Trophoblast cell (in vitro differentiated cells and primary cell): ENCODE data around the gene KIF1A.

ENCODE experiments used
- DNase-seq, 2 donors: peaks; one replicate each; pipeline ENCODE4 v3.0.0-alpha.2; 2016
- H2AFZ ChIP-seq: 2 replicates; pipeline ENCODE4 v1.6.1; 2013; ENCODE audit warnings: low read length, moderate library complexity, mild to moderate bottlenecking; ENCODE audit not compliant: insufficient read depth, poor library complexity
- H2AK5ac ChIP-seq: 2 replicates; pipeline ENCODE4 v1.6.1; 2013; ENCODE audit warnings: mild to moderate bottlenecking, low read length
- H2BK120ac ChIP-seq: 2 replicates; pipeline ENCODE4 v1.6.1; 2013; ENCODE audit warnings: low read length, mild to moderate bottlenecking, moderate library complexity; ENCODE audit not compliant: insufficient read depth, poor library complexity
- H2BK12ac ChIP-seq: 2 replicates; pipeline ENCODE4 v1.6.1; 2013; ENCODE audit warnings: mild to moderate bottlenecking, low read length, moderate library complexity
- H2BK5ac ChIP-seq: 2 replicates; pipeline ENCODE4 v1.6.1; 2013; ENCODE audit warnings: low read length, low read depth, moderate library complexity, mild to moderate bottlenecking; ENCODE audit not compliant: poor library complexity
- H3K14ac ChIP-seq: 2 replicates; pipeline ENCODE4 v1.6.1; 2013; ENCODE audit warnings: mild to moderate bottlenecking, low read length
- H3K18ac ChIP-seq: 2 replicates; pipeline ENCODE4 v1.6.1; 2013; ENCODE audit warnings: mild to moderate bottlenecking, low read length
- H3K23ac ChIP-seq: 2 replicates; pipeline ENCODE4 v1.6.1; 2013; ENCODE audit warnings: low read length
- H3K27ac ChIP-seq: 2 replicates; pipeline ENCODE4 v1.5.1; 2013; ENCODE audit warnings: low read depth, mild to moderate bottlenecking, inconsistent platforms, low read length, moderate library complexity
- H3K27me3 ChIP-seq: 2 replicates; pipeline ENCODE4 v1.6.1; 2013; ENCODE audit warnings: inconsistent platforms, mild to moderate bottlenecking, low read length, moderate library complexity; ENCODE audit not compliant: insufficient read depth
- H3K36me3 ChIP-seq, 2 experiments: 1 replicate in 1 of 2; 2 replicates in 1 of 2; pipeline ENCODE4 v1.6.1; 2013; ENCODE audit warnings: low read length in 2 of 2, mild to moderate bottlenecking in 2 of 2, moderate library complexity in 1 of 2; ENCODE audit not compliant: insufficient read depth in 2 of 2, control insufficient read depth in 1 of 2
- H3K4ac ChIP-seq: 2 replicates; pipeline ENCODE4 v1.6.1; 2013; ENCODE audit warnings: low read depth, mild to moderate bottlenecking, low read length, moderate library complexity
- H3K4me1 ChIP-seq, 2 experiments: 1 replicate in 1 of 2; 2 replicates in 1 of 2; pipeline ENCODE4 v1.6.1; 2013; ENCODE audit warnings: low read length in 2 of 2, mild to moderate bottlenecking in 2 of 2, moderate library complexity in 1 of 2; ENCODE audit not compliant: insufficient read depth in 2 of 2, control insufficient read depth in 1 of 2
- H3K4me2 ChIP-seq: 2 replicates; pipeline ENCODE4 v1.6.1; 2013; ENCODE audit warnings: inconsistent platforms, mild to moderate bottlenecking, low read length, moderate library complexity
- H3K4me3 ChIP-seq: 2 replicates; pipeline ENCODE4 v1.5.1; 2013; ENCODE audit warnings: mild to moderate bottlenecking, low read depth, low read length, inconsistent platforms
- H3K79me1 ChIP-seq: one replicate; pipeline ENCODE4 v1.6.1; 2013; ENCODE audit warnings: low read length
- H3K79me2 ChIP-seq: 2 replicates; pipeline ENCODE4 v1.6.1; 2013; ENCODE audit warnings: low read length, mild to moderate bottlenecking; ENCODE audit not compliant: control insufficient read depth, insufficient read depth, poor library complexity
- H3K9ac ChIP-seq: 2 replicates; pipeline ENCODE4 v1.6.1; 2013; ENCODE audit warnings: mild to moderate bottlenecking, low read length
- H3K9me3 ChIP-seq: 2 replicates; pipeline ENCODE4 v1.6.1; 2013; ENCODE audit warnings: low read depth, mild to moderate bottlenecking, control low read depth, inconsistent platforms, low read length; ENCODE audit not compliant: insufficient read depth
- H4K12ac ChIP-seq: 2 replicates; pipeline ENCODE4 v1.6.1; 2013; ENCODE audit warnings: low read depth, mild to moderate bottlenecking, low read length, moderate library complexity
- H4K8ac ChIP-seq: 2 replicates; pipeline ENCODE4 v1.6.1; 2013; ENCODE audit warnings: low read depth, mild to moderate bottlenecking, low read length, moderate library complexity
- H4K91ac ChIP-seq: one replicate; pipeline ENCODE4 v1.6.1; 2013; ENCODE audit warnings: low read depth, mild to moderate bottlenecking, low read length, moderate library complexity
- WGBS: extraction: QIAGEN DNeasy Blood & Tissue Kit; methylation state at CpG from one replicate; pipeline ENCODE4 v1.1.7; 2013; ENCODE audit warnings: missing lambda C conversion rate; ENCODE audit not compliant: insufficient read length, insufficient coverage; ENCODE audit errors: extremely low coverage; 5-methylcytosine and 5-hydroxymethylcytosine counted together

Gene KIF1A

GRCh38 chr2:240730501-240731177 lies 89.4 kb downstream of the KIF1A start:
- no peak overlapping the region for H2AK5ac ChIP-seq
- H3K36me3 ChIP-seq: no peaks in the 10 kb centered on the region
- H3K14ac ChIP-seq: no peak overlapping the region
- H3K4me1 ChIP-seq: peaks cover 6% of the 10 kb centered on the region in 2 experiments
- H4K12ac ChIP-seq: no peak overlapping the region
- H4K8ac ChIP-seq: no peak overlapping the region
- H2AFZ ChIP-seq: no peak overlapping the region
- H2BK12ac ChIP-seq: no peak overlapping the region
- H2BK5ac ChIP-seq: no peak overlapping the region
- H3K4me3 ChIP-seq: no peak overlapping the region
- peak in 1 of 2 donors; percentile 14 for DNase-seq
- H3K9ac ChIP-seq: no peak overlapping the region
- no peak overlapping the region for H4K91ac ChIP-seq
- H3K79me2 ChIP-seq: no peaks in the 10 kb centered on the region
- H3K79me1 ChIP-seq: no peaks in the 10 kb centered on the region
- H2BK120ac ChIP-seq: no peak overlapping the region
- no peak overlapping the region for H3K18ac ChIP-seq
- H3K9me3 ChIP-seq: peaks cover 6% of the 10 kb centered on the region
- H3K23ac ChIP-seq: no peak overlapping the region
- no peak overlapping the region for H3K4me2 ChIP-seq
- H3K27ac ChIP-seq: no peak overlapping the region
- no peaks in the 10 kb centered on the region for H3K27me3 ChIP-seq
- no CpG with 5 or more reads among the region's 10 CpGs for WGBS
- H3K4ac ChIP-seq: no peak overlapping the region

- no peak overlapping the region for H3K23ac ChIP-seq
- no peak overlapping the region for H3K27ac ChIP-seq
- H3K4ac ChIP-seq: no peak overlapping the region
- no peaks in the 10 kb centered on the region for H3K79me1 ChIP-seq
- no peak overlapping the region for H2BK12ac ChIP-seq
- peaks cover 6% of the 10 kb centered on the region for H3K9me3 ChIP-seq
- H3K36me3 ChIP-seq: no peaks in the 10 kb centered on the region
- H3K27me3 ChIP-seq: no peaks in the 10 kb centered on the region
- H2BK5ac ChIP-seq: no peak overlapping the region
- H2AK5ac ChIP-seq: no peak overlapping the region
- H3K4me1 ChIP-seq: peaks cover 6% of the 10 kb centered on the region in 2 experiments
- WGBS: no CpG with 5 or more reads among the region's 7 CpGs
- no peak for DNase-seq
- H2BK120ac ChIP-seq: no peak overlapping the region
- no peak overlapping the region for H2AFZ ChIP-seq
- H3K4me3 ChIP-seq: no peak overlapping the region
- H3K18ac ChIP-seq: no peak overlapping the region
- no peak overlapping the region for H4K12ac ChIP-seq
- H3K14ac ChIP-seq: no peak overlapping the region
- H4K8ac ChIP-seq: no peak overlapping the region
- H3K9ac ChIP-seq: no peak overlapping the region
- H4K91ac ChIP-seq: no peak overlapping the region
- no peak overlapping the region for H3K4me2 ChIP-seq
- no peaks in the 10 kb centered on the region for H3K79me2 ChIP-seq
These were observed 91.2 kb downstream of the KIF1A start for GRCh38 chr2:240728827-240729226.

- Histone ChIP-seq H4K12ac (no peak overlapping the region), H4K91ac (no peak overlapping the region), H3K36me3 (no peaks in the 10 kb centered on the region), H2AK5ac (no peak overlapping the region), H3K14ac (no peak overlapping the region), H3K23ac (no peak overlapping the region), H4K8ac (no peak overlapping the region), H3K18ac (no peak overlapping the region), H3K4me3 (no peak overlapping the region), H3K79me1 (no peaks in the 10 kb centered on the region), H3K27me3 (no peaks in the 10 kb centered on the region), H3K4me1 (peaks cover 6% of the 10 kb centered on the region in 2 experiments), H3K79me2 (no peaks in the 10 kb centered on the region), H3K9me3 (peaks cover 6% of the 10 kb centered on the region), H3K9ac (no peak overlapping the region), H3K27ac (no peak overlapping the region), H2BK12ac (no peak overlapping the region), H2BK120ac (no peak overlapping the region), H3K4ac (no peak overlapping the region), H2AFZ (no peak overlapping the region), H2BK5ac (no peak overlapping the region), H3K4me2 (no peak overlapping the region)
- WGBS: no CpG with 5 or more reads among the region's 10 CpGs
- DNase-seq: no peak
These were observed 91.7 kb downstream of the KIF1A start for GRCh38 chr2:240728361-240728760.

- no CpG with 5 or more reads among the region's 15 CpGs for WGBS
- Histone ChIP-seq H3K79me1 (no peaks in the 10 kb centered on the region), H2AK5ac (no peak overlapping the region), H3K4me1 (peaks cover 6% of the 10 kb centered on the region in 2 experiments), H3K4ac (no peak overlapping the region), H3K79me2 (no peaks in the 10 kb centered on the region), H2BK120ac (no peak overlapping the region), H3K9me3 (peaks cover 6% of the 10 kb centered on the region), H3K9ac (no peak overlapping the region), H4K91ac (no peak overlapping the region), H2BK5ac (no peak overlapping the region), H3K18ac (no peak overlapping the region), H3K4me3 (no peak overlapping the region), H3K4me2 (no peak overlapping the region), H2BK12ac (no peak overlapping the region), H3K23ac (no peak overlapping the region), H4K12ac (no peak overlapping the region), H3K14ac (no peak overlapping the region), H4K8ac (no peak overlapping the region), H3K36me3 (no peaks in the 10 kb centered on the region), H3K27ac (no peak overlapping the region), H3K27me3 (no peaks in the 10 kb centered on the region), H2AFZ (no peak overlapping the region)
- no peak for DNase-seq
These were observed 92.1 kb downstream of the KIF1A start for GRCh38 chr2:240727913-240728312.
